Brain microvascular endothelial cell (primary cell): ENCODE measurements around the gene IRF8.

ENCODE experiments used
- DNase-seq: peaks from one replicate; pipeline ENCODE4 v3.0.0-alpha.2; 2020
- H3K27ac ChIP-seq: fragments of 250-450 bp; sonication (Bioruptor Pico); 2 replicates; pipeline ENCODE4 v1.5.1; 2020; ENCODE audit warnings: mild to moderate bottlenecking, moderate library complexity
- H3K27me3 ChIP-seq: fragments of 250-450 bp; sonication (Bioruptor Pico); replicated peaks from 2 replicates; pipeline ENCODE4 v1.5.1; 2020; ENCODE audit warnings: mild to moderate bottlenecking
- H3K36me3 ChIP-seq: fragments of 250-450 bp; sonication (Bioruptor Pico); replicated peaks from 2 replicates; pipeline ENCODE4 v1.5.1; 2020; ENCODE audit warnings: mild to moderate bottlenecking
- H3K4me3 ChIP-seq: 2 replicates; pipeline ENCODE4 v1.5.1; 2011; ENCODE audit warnings: low read depth, mild to moderate bottlenecking, control low read depth, low read length, moderate library complexity
- in situ Hi-C: cut with HindIII; loops from 2 replicates; pipeline ENCODE4 v1.10.0; 2017; ENCODE audit warnings: low sequenced_read_pairs, low pct_ligation_motif_present
- TF ChIP-seq, protein P1 (sequence below): IDR thresholded peaks from 2 replicates; pipeline ENCODE4 v1.5.1; 2011; ENCODE audit warnings: low read depth, mild to moderate bottlenecking, moderate library complexity, low read length, control low read depth, inconsistent platforms; ENCODE audit errors: missing control alignments

Gene IRF8

DNA sequence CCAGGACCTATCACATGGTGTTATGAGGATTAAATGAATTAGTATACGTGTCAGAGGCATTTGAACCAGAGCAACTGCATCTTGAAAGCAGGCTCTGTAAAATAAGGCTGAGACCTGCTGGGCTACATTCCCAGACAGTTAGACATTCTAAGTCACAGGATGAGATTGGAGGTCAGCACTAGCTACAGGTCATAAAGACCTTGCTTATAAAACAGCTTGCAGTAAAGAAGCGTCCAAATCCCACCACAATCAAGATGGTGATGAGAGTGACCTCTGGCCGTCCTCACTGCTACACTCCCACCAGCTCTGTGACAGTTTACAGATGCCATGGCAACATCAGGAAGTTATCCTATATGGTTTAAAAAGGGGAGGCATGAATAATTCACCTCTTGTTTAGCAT lies 71.8 kb downstream of the IRF8 start:
- H3K27me3 ChIP-seq: peaks cover 24% of the 10 kb centered on the region
- no peak overlapping the region for H3K27ac ChIP-seq
- no peak for DNase-seq
- no peaks in the 10 kb centered on the region for H3K36me3 ChIP-seq
- no peak overlapping the region for H3K4me3 ChIP-seq
- in situ Hi-C loops: no loop called here
- TF ChIP-seq, protein P1, sequence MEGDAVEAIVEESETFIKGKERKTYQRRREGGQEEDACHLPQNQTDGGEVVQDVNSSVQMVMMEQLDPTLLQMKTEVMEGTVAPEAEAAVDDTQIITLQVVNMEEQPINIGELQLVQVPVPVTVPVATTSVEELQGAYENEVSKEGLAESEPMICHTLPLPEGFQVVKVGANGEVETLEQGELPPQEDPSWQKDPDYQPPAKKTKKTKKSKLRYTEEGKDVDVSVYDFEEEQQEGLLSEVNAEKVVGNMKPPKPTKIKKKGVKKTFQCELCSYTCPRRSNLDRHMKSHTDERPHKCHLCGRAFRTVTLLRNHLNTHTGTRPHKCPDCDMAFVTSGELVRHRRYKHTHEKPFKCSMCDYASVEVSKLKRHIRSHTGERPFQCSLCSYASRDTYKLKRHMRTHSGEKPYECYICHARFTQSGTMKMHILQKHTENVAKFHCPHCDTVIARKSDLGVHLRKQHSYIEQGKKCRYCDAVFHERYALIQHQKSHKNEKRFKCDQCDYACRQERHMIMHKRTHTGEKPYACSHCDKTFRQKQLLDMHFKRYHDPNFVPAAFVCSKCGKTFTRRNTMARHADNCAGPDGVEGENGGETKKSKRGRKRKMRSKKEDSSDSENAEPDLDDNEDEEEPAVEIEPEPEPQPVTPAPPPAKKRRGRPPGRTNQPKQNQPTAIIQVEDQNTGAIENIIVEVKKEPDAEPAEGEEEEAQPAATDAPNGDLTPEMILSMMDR: no peak
